Testis (tissue), 2 donors: Measurements from ENCODE around the gene RIMOC1.

ENCODE experiments used
- POLR2A ChIP-seq: fragments of 450-650 bp; IDR thresholded peaks from one replicate; pipeline ENCODE4 v1.6.1; 2017; ENCODE audit warnings: antibody characterized with exemption, mild to moderate bottlenecking, moderate library complexity
- TF ChIP-seq, protein P1 (sequence below), 3 experiments: fragments of 450-650 bp in 2 of 3; fragments of 200-600 bp in 1 of 3; sonication (generic) in 1 of 3; IDR thresholded peaks; one replicate each; pipeline ENCODE4 v1.5.1; 2016 to 2019; ENCODE audit warnings: antibody characterized with exemption in 3 of 3, mild to moderate bottlenecking in 2 of 3, moderate library complexity in 1 of 3

DNA sequence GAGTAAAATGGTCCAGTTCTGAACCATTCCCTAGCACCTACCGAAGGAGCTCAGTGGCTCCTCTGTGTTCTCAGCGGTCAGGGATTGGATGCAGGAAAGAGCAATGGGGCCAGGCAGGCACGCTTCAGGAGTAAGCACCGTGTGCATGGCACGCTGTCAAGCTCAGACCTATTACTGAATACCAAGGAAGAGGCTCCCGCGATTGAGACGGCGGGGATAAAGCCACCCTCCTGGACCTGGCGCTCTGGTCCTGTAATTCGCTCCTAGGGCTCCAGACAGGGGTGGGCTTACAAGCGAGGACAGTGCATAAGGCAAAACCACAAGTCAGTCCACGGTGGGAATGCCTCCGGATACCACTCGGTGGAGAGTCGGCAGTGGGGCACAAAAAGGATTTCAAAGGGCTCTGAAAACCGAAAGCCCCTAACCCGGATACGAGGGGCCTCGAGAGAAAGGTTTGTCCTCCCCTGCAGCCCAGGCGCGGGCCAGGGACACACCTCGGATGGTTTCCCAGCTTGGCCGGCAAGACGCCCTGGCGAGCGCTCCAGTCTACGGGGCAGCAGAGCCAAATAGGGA, 34.9 kb upstream of the RIMOC1 start:
- TF ChIP-seq, protein P1, sequence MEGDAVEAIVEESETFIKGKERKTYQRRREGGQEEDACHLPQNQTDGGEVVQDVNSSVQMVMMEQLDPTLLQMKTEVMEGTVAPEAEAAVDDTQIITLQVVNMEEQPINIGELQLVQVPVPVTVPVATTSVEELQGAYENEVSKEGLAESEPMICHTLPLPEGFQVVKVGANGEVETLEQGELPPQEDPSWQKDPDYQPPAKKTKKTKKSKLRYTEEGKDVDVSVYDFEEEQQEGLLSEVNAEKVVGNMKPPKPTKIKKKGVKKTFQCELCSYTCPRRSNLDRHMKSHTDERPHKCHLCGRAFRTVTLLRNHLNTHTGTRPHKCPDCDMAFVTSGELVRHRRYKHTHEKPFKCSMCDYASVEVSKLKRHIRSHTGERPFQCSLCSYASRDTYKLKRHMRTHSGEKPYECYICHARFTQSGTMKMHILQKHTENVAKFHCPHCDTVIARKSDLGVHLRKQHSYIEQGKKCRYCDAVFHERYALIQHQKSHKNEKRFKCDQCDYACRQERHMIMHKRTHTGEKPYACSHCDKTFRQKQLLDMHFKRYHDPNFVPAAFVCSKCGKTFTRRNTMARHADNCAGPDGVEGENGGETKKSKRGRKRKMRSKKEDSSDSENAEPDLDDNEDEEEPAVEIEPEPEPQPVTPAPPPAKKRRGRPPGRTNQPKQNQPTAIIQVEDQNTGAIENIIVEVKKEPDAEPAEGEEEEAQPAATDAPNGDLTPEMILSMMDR (IDR thresholded peaks at IDR 0.05) = no peak
- TF ChIP-seq POLR2A = no peak
